Endothelial cell of umbilical vein (primary cell): ENCODE measurements around the gene BMPER. TPM values are rescaled to one million over a fixed set of nuclear protein-coding genes. Genes with fewer than 3 reads are reported as not detected.

Experiments
- BruUV-seq: library from RNA; stranded (reverse); fragments of 400-500 nt; replicated peaks from 2 replicates; lab custom pipeline; 2021; lab: Mats Ljungman, UMichigan
- CTCF ChIA-PET: fragments of 300-600, 350-600 bp; sonication (Branson Sonifier 250); formaldehyde crosslinking; loops from one replicate; lab custom pipeline; 2021; ENCODE audit warnings: antibody characterized with exemption, inconsistent platforms; lab: Charles Lee
- POLR2A ChIA-PET: fragments of 300-600, 350-600 bp; sonication (Branson Sonifier 250); formaldehyde crosslinking; loops from one replicate; lab custom pipeline; 2021; ENCODE audit warnings: antibody characterized with exemption, inconsistent platforms; lab: Charles Lee
- DNase-seq: peaks from one replicate; pipeline ENCODE4 v3.0.0-alpha.2; 2011; ENCODE audit warnings: low read depth, low spot score
- FAIRE-seq: peaks from 2 replicates; lab custom pipeline; 2011; peaks lifted over from hg19 to GRCh38; lab: Jason Lieb, UNC
- H2AFZ ChIP-seq: 2 replicates; pipeline ENCODE4 v1.6.0; 2012; ENCODE audit warnings: low read depth, low read length, control low read depth, inconsistent platforms
- H3K27ac ChIP-seq: 2 replicates; pipeline ENCODE4 v1.5.1; 2011; ENCODE audit warnings: low read depth, mild to moderate bottlenecking, control low read depth, low read length, moderate library complexity; ENCODE audit not compliant: insufficient read depth
- H3K27me3 ChIP-seq, 2 experiments: 2 replicates each; pipeline versions ENCODE4 v1.6.0 to v1.6.1; 2011; ENCODE audit warnings: low read length in 2 of 2, mixed read lengths in 1 of 2; ENCODE audit not compliant: control insufficient read depth in 2 of 2, insufficient read depth in 2 of 2
- H3K36me3 ChIP-seq, 2 experiments: 2 replicates in 1 of 2; 3 replicates in 1 of 2; pipeline ENCODE4 v1.5.1; 2011; ENCODE audit warnings: low read length in 2 of 2, mild to moderate bottlenecking in 1 of 2, moderate library complexity in 1 of 2; ENCODE audit not compliant: control insufficient read depth in 2 of 2, insufficient read depth in 2 of 2; ENCODE audit errors: extremely low read depth in 1 of 2
- H3K4me1 ChIP-seq: 3 replicates; pipeline ENCODE4 v1.5.1; 2011; ENCODE audit warnings: mild to moderate bottlenecking, low read length; ENCODE audit not compliant: control insufficient read depth, insufficient read depth; ENCODE audit errors: extremely low read depth
- H3K4me2 ChIP-seq: 2 replicates; pipeline ENCODE4 v1.6.1; 2011; ENCODE audit warnings: low read length, control low read depth, mixed read lengths; ENCODE audit not compliant: insufficient read depth
- H3K4me3 ChIP-seq, 3 experiments: fragments of 200-600 bp in 1 of 3; sonication (generic), shearing (Covaris generic) in 1 of 3; replicated peaks in 1 of 3; 2 replicates each; pipeline ENCODE4 v1.5.1; 2011 to 2016; ENCODE audit warnings: control low read depth in 3 of 3, low read length in 3 of 3, mild to moderate bottlenecking in 2 of 3, inconsistent platforms in 1 of 3, low read depth in 1 of 3, moderate library complexity in 1 of 3; ENCODE audit not compliant: insufficient read depth in 1 of 3
- H3K79me2 ChIP-seq: 2 replicates; pipeline ENCODE4 v1.6.0; 2012; ENCODE audit warnings: low read length, inconsistent platforms; ENCODE audit not compliant: control insufficient read depth, insufficient read depth
- H3K9ac ChIP-seq: replicated peaks from 2 replicates; pipeline ENCODE3; 2011; ENCODE audit warnings: low read length, control low read depth; ENCODE audit not compliant: insufficient read depth; ENCODE audit errors: extremely low read depth
- H3K9me1 ChIP-seq: replicated peaks from 3 replicates; pipeline ENCODE4 v1.6.0; 2011; ENCODE audit warnings: mild to moderate bottlenecking, low read length; ENCODE audit not compliant: control insufficient read depth, insufficient read depth; ENCODE audit errors: extremely low read depth
- H3K9me3 ChIP-seq: replicated peaks from 2 replicates; pipeline ENCODE4 v1.5.1; 2012; ENCODE audit warnings: low read length, inconsistent platforms; ENCODE audit not compliant: control insufficient read depth, insufficient read depth
- H4K20me1 ChIP-seq: replicated peaks from 2 replicates; pipeline ENCODE3; 2011; ENCODE audit warnings: mild to moderate bottlenecking, low read length; ENCODE audit not compliant: control insufficient read depth, insufficient read depth; ENCODE audit errors: extremely low read depth
- CTCF ChIP-seq, 2 donors: IDR thresholded peaks; 1 replicate in 1 of 2; 2 replicates in 1 of 2; pipeline ENCODE4 v1.5.1; 2011; ENCODE audit warnings: low read length in 2 of 2, mild to moderate bottlenecking in 2 of 2, moderate library complexity in 2 of 2, control low read depth in 1 of 2, inconsistent platforms in 1 of 2, low read depth in 1 of 2; ENCODE audit not compliant: insufficient read depth in 1 of 2; ENCODE audit errors: extremely low read depth in 1 of 2
- EZH2 ChIP-seq: IDR thresholded peaks from 2 replicates; pipeline ENCODE4 v1.6.1; 2012; ENCODE audit warnings: borderline replicate concordance, low read depth, mild to moderate bottlenecking, moderate library complexity, low read length, inconsistent platforms; ENCODE audit not compliant: severe bottlenecking
- FOS ChIP-seq: IDR thresholded peaks from 2 replicates; pipeline ENCODE4 v1.6.1; 2011; ENCODE audit warnings: mild to moderate bottlenecking, low read length, moderate library complexity, borderline replicate concordance; ENCODE audit not compliant: insufficient read depth
- GATA2 ChIP-seq: IDR thresholded peaks from 2 replicates; pipeline ENCODE4 v1.7.0; 2011; ENCODE audit warnings: low read depth, mild to moderate bottlenecking, moderate library complexity, mixed read lengths, low read length; ENCODE audit not compliant: insufficient read length, insufficient read depth
- JUN ChIP-seq: IDR thresholded peaks from 2 replicates; pipeline ENCODE4 v1.6.1; 2011; ENCODE audit warnings: borderline replicate concordance, low read depth; ENCODE audit not compliant: insufficient read length, insufficient read depth
- MAX ChIP-seq: IDR thresholded peaks from 2 replicates; pipeline ENCODE4 v1.6.1; 2011; ENCODE audit not compliant: insufficient read depth, insufficient read length
- MYC ChIP-seq: IDR thresholded peaks from one replicate; pipeline ENCODE4 v1.6.1; 2011; ENCODE audit warnings: mild to moderate bottlenecking, low read depth, low read length
- POLR2A ChIP-seq: IDR thresholded peaks from 2 replicates; pipeline ENCODE4 v1.6.1; 2012; ENCODE audit warnings: low read depth, mild to moderate bottlenecking, control low read depth, low read length
- POLR2AphosphoS5 ChIP-seq: IDR thresholded peaks from 2 replicates; pipeline ENCODE4 v1.6.1; 2012; ENCODE audit warnings: low read depth, mild to moderate bottlenecking, control low read depth, low read length, moderate library complexity; ENCODE audit not compliant: insufficient read depth
- dilution Hi-C: fragments of 300-500 bp; cut with MboI; formaldehyde crosslinking; loops from one replicate; pipeline ENCODE4 v1.15.0; 2019; ENCODE audit warnings: low sequenced_read_pairs; ENCODE audit not compliant: extremely low pct_ligation_motif_present
- intact Hi-C: fragments of 100-400 bp; cut with micrococcal nuclease; formaldehyde crosslinking; loops from one replicate; pipeline ENCODE4 v1.10.0; 2022
- polyA plus RNA-seq, 4 experiments: library from polyadenylated mRNA; depleted of rRNA in 3 of 4; stranded (reverse) in 3 of 4; unstranded in 1 of 4; fragments of >200 nt; gene quantifications; 2 replicates each; pipeline versions ENCODE4 v1.2.1 to v1.2.3, GENCODE V29; 2011 to 2012; ENCODE audit warnings: missing spikeins in 1 of 4
- total RNA-seq: library from RNA; stranded (reverse); gene quantifications from 2 replicates; pipeline ENCODE4 v1.2.3, GENCODE V29; 2021

The BMPER gene
- total and polyA plus RNA-seq, 2 donors (not counting 3 experiments of a cell fraction or from before 2014, with no cell fraction given), result 0.10 to 0.13 TPM

DNA sequence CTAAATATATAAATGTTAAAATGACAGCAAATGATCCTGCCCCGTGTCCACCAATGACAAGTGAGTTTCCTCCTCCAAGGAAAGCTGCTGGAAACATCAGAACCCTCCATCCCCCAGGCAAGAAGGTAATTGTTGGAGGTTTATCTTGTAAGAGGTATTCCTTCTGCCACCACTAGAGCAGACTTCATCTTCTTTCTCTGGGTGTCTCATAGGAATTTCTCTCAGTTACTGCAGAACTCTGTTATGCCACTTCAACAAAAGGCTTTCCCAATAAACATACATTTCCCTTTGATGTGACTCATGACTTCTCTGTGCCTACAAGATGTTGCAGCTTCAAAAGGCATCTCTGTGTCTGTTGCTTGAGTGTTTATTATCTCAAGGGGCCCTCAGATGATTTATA lies 279.1 kb downstream of the BMPER start:
- Histone ChIP-seq H3K4me2 (no peak overlapping the region), H3K27me3 (no peaks in the 10 kb centered on the region), H3K9ac (no peak overlapping the region), H3K9me3 (no peaks in the 10 kb centered on the region), H3K4me1 (no peaks in the 10 kb centered on the region), H2AFZ (no peak overlapping the region), H3K4me3 (no peak overlapping the region), H3K79me2 (no peaks in the 10 kb centered on the region), H3K27ac (no peak overlapping the region), H3K36me3 (no peaks in the 10 kb centered on the region), H4K20me1 (no peaks in the 10 kb centered on the region), H3K9me1 (no peaks in the 10 kb centered on the region)
- intact Hi-C loops, result no loop called here
- no TSS peak for BruUV-seq
- dilution Hi-C loops, result no loop called here
- ChIA-PET CTCF (no interaction called here), POLR2A (no interaction called here)
- TF ChIP-seq EZH2, result no peak
- no peak for TF ChIP-seq CTCF (IDR thresholded peaks at IDR 0.05; ENCODE audit: extremely low read depth in 1 of 2, insufficient read depth in 1 of 2, low read depth in 1 of 2, low read length in 2 of 2)
- TF ChIP-seq MAX, result no peak
- TF ChIP-seq FOS, result no peak
- TF ChIP-seq MYC, result no peak
- no peak for TF ChIP-seq POLR2AphosphoS5
- no peak for TF ChIP-seq POLR2A
- no peak for TF ChIP-seq GATA2
- TF ChIP-seq JUN, result no peak
- DNase-seq (no peak), FAIRE-seq (no peak)
